Measurements from ENCODE around the gene FN1. TPM values are rescaled to one million over a fixed set of nuclear protein-coding genes. Genes with fewer than 3 reads are reported as not detected.

The FN1 gene
- total and polyA plus RNA-seq, 7 donors: 16.0 to 64.3 (median 40.3) TPM

GRCh38 chr2:215427585-215427984, 8.3 kb downstream of the FN1 start:
- no peak for ATAC-seq
- no peak for TF ChIP-seq CTCF (IDR thresholded peaks at IDR 0.05)
- Histone ChIP-seq H3K27me3 (ENCODE audit: insufficient read depth in 3 of 3, low read length in 2 of 3) (peaks cover 0 to 8% (median 0%) of the 10 kb centered on the region in 3 donors), H3K9me3 (no peaks in the 10 kb centered on the region), H3K36me3 (ENCODE audit: insufficient read depth in 1 of 2, low read depth in 1 of 2) (peaks cover 0 to 10% of the 10 kb centered on the region in 2 donors), H3K27ac (no peak overlapping the region), H3K4me3 (no peak overlapping the region), H3K4me1 (no peaks in the 10 kb centered on the region)
- 95 to 96% (median 96%) methylated on average over 5 of the region's 5 CpGs for WGBS, 3 donors
- DNase-seq: no peak
- intact Hi-C loops (cut with DNase I): no loop called here

GRCh38 chr2:215425021-215425782, 10.7 kb downstream of the FN1 start:
- H3K9me3 ChIP-seq: no peaks in the 10 kb centered on the region
- no peak for ATAC-seq
- H3K4me1 ChIP-seq: no peaks in the 10 kb centered on the region
- peaks cover 0 to 19% of the 10 kb centered on the region in 2 donors for H3K36me3 ChIP-seq (ENCODE audit: insufficient read depth in 1 of 2, low read depth in 1 of 2)
- H3K27me3 ChIP-seq (ENCODE audit: insufficient read depth in 3 of 3, low read length in 2 of 3): no peaks in the 10 kb centered on the region
- H3K4me3 ChIP-seq: no peak overlapping the region
- H3K27ac ChIP-seq: no peak overlapping the region
- intact Hi-C loops (cut with DNase I): no loop called here
- 65 to 77% (median 76%) methylated on average over 11 of the region's 11 CpGs for WGBS, 3 donors
- DNase-seq: no peak
- TF ChIP-seq CTCF (IDR thresholded peaks at IDR 0.05): no peak

GRCh38 chr2:215423928-215424540, 11.8 kb downstream of the FN1 start:
- intact Hi-C loops (cut with DNase I): no loop called here
- 92 to 96% (median 94%) methylated on average over 12 of the region's 12 CpGs for WGBS, 3 donors
- TF ChIP-seq CTCF (IDR thresholded peaks at IDR 0.05): no peak
- DNase-seq (no peak), ATAC-seq (no peak)
- Histone ChIP-seq H3K36me3 (ENCODE audit: insufficient read depth in 1 of 2, low read depth in 1 of 2) (peaks cover 0 to 19% of the 10 kb centered on the region in 2 donors), H3K27me3 (ENCODE audit: insufficient read depth in 3 of 3, low read length in 2 of 3) (no peaks in the 10 kb centered on the region), H3K4me1 (no peaks in the 10 kb centered on the region), H3K4me3 (no peak overlapping the region), H3K27ac (no peak overlapping the region), H3K9me3 (no peaks in the 10 kb centered on the region)

GRCh38 chr2:215423234-215423633, 12.6 kb downstream of the FN1 start:
- no peaks in the 10 kb centered on the region for H3K27me3 ChIP-seq (ENCODE audit: insufficient read depth in 3 of 3, low read length in 2 of 3)
- H3K9me3 ChIP-seq: no peaks in the 10 kb centered on the region
- no peak overlapping the region for H3K4me3 ChIP-seq
- no peak for TF ChIP-seq CTCF (IDR thresholded peaks at IDR 0.05)
- H3K27ac ChIP-seq: no peak overlapping the region
- H3K36me3 ChIP-seq (ENCODE audit: insufficient read depth in 1 of 2, low read depth in 1 of 2): peaks cover 0 to 19% of the 10 kb centered on the region in 2 donors
- no peaks in the 10 kb centered on the region for H3K4me1 ChIP-seq
- 71 to 85% (median 73%) methylated on average over 3 of the region's 3 CpGs for WGBS, 3 donors
- ATAC-seq (no peak), DNase-seq (no peak)
- intact Hi-C loops (cut with DNase I): no loop called here
